Activated CD4-positive, alpha-beta T cell treated with anti-CD3 and anti-CD28 coated beads for 4 hours (primary cell): ENCODE results near the gene GREM2.
A peak's percentile ranks its signal among the peaks of the same experiment; 100 is the strongest.

Experiments used
- DNase-seq, 2 donors: peaks; one replicate each; pipeline ENCODE4 v3.0.0-alpha.2; 2020

GREM2 gene

DNA sequence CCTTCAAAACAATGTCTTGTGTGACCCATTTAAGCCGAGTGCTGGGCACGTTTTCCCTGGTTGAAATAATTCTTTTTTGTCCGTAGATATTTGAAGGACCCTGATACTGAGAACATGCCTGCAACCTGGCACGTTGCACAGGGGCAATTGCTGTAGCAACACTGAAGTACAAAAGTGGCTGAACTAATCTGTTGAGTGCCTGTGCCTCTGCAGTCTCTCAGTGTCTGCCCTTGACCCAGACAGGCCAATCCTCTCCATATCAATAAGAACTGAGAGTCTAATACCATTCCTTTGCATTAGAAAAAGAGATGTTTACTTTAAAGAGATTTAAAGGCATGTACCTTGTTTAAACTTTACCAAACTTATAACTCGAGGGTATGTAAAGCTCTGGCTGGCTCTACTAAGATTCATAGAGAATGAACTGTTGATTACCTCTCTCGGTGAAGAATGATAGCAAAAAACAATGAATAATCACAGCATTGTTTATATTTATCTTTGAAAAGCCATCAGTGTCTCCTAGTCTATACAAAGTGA, 2.4 kb downstream of the GREM2 start:
- DNase-seq = no peak

DNA sequence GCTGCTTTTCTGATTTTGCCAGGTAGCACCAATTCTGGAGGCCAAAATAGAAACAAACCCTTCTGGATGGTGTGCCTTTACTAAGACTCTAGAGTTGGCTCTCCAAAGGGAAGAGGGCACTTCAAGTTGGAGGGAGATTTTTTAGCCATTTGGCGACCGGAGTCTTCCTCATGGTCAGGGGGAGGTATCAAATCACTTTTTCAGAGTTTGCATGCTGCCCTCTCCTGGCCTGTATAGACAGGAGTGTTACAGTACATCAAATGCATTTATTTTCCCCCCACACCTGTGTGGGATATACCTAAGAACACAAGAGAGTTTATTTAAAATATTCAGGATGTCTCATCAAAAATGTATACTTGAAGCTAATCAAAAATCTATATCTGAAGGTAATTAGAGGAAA, 3.2 kb downstream of the GREM2 start:
- DNase-seq = no peak

DNA sequence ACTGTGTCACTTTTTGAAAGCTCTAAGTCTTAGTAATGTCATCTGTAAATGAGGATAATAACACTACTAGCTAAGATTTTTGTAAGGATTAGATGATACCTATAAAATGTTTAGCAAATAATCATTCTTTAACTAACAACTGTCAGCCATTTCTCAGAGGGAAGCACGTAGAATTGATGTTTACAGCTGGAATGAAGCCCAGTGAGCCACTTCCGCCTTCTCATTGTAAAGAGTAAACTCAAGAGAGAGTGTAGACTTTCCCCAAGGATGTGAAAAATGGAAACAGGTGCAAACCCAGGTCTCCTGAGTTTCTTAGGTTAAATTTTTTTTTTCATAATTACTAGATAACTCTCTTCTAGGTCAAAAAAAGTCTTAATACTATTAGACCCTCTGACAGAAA, 4.9 kb downstream of the GREM2 start:
- no peak for DNase-seq

DNA sequence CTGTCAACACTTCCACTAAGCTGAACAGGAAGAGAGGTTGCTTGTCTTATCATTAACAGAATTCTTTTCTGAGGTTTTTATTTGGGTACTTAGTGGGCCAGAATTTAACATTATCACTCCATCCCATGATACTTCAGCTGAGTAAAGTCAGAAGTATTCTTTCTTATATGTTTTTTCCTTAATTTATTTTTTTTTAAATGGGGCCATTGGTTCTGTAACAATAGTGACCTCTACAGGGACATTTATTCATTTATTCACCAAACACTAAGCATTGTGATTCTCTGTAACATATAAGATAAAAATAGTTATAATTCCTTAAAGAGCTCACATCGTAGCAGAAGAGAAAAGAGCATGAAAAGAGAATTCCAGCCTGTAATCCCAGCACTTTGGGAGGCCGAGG, 9.8 kb downstream of the GREM2 start:
- DNase-seq = no peak

DNA sequence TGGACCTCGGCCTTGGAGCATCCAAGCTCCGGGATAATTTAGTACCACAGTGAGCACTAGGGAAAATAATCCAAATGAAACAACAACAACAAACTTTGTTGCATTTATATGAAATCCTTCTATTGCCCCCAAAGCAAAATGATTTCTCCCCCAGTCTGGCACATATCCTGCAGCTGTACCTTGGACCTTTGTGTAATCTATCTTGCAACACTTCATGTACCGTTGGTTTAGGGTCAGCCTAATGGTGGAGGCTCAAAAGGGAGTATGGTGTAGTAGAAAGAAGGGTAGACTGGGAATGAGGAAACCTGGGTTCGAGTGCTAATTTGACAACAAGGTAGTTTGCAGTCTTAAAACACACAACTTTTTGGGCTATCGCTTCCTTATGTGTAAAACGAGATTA, 12.1 kb downstream of the GREM2 start:
- no peak for DNase-seq

DNA sequence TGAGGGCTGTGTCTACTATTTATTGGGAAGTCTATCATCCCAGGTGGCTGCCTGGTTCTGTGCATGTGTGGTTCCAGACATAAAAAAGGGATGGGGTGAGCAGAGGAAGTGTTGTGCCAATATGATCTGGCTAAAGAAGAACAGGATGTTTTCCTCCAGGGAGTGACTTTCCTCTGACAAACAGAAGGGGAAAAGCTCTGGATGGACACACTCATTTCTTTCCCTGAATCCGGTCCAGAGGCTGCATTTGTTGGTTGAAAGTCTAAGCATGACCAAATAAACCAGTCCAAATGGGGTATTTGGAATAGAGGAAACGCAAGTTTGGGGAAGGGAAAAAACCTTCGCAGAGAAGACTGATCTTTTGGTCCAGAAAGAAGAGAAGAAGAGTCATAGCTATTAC, 12.7 kb downstream of the GREM2 start:
- DNase-seq = no peak

DNA sequence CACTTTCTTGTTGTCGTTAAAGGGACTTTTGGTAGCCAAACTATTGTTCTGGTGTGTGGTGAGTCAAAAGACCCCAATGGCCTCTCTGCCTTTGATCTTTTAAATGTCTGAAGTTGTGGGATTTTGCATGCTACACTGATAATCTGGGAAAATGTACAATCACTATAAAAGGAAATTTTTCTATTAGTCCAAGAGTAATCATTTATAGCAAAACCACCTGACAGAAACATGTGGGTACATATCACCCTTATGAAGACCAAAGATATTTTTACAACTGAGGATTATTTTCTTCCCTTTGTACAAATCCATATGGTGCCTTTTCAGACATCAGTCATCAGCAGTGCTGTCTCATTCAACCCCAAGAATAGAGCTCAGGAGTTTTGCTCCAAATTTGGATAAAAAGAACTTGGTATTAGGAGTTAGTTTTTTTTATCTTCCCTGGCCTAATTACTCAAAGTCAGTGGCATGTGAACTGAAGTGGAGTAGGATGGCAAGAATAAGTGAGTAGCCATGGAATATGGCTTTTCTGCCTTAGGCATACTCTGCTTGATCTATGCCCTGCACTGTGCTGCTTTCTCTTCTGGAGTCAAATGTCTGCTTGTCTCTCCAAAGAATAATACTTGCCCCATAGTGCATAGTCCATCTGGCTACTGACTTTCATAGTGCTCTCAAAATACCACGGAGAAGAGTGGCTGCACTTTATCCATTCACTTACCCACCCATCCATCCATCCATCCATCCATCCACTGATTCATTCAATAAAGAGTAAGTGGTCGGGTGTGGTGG, 13.5 kb downstream of the GREM2 start:
- DNase-seq = no peak

DNA sequence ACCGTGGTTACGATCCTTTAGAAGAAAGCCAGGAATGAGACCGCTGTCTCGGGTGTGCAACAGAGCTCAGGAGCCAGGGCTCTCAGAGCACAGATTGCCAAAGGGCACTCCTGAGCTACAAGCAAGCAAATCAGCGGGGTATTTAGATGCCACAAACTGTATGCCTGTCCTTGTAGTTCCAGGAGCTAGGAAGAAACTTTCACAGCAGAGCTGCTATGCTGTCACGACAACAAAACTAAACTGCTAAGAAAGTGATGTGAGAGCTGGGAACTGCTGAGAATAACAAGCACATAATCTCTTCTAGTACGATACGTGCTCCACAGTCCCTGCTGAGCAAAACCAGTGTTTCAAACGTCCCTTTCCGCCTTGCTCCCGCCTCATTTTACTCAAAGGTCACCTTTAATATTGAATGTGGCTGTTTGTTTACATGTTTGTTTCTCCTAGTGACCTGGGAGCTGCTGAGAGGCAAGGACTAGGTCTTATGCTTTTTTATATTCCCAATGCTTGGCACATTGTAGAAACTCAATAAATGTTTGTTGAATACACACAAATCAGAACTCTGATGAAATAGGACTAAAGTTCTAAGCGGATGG, 14.7 kb downstream of the GREM2 start:
- no peak for DNase-seq

DNA sequence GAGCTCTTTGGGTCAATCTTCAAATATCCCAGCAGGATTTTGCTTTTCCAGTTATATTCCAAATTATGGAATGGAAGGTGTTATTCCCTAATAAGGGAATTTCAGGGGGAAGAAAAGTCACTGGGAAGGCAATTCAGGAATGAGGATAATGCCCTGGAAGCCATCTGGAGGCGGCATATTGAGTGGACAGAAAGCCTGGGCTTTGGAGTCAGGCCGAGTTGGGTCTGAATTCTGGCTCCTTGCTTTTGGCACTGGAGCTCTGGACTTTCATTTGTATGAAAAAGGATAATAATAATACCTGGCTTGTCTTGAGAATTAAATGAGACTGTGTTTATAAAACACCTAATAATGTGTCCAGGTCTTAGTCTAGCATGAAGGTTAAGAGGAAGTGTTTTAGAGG, 16.5 kb downstream of the GREM2 start:
- DNase-seq = no peak

DNA sequence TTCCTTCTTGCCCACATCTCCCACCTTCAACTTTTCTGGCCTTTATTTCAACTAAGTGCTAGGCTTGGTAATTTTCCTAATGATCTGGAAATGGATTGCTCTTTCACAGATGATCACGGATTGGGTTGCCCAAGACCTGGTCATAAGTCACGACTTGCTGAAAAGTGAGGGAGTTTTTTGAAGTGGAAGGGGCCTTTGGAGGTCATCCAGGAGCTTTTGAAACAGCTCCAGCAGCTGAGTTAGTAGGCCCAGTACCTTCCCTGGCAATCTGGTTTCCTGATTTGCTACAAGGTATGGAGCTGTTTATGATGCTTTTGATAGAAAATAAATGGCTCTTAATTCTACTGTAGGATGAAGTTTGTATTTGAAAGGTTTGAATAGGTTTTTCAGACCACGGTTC, 20.4 kb downstream of the GREM2 start:
- no peak for DNase-seq

DNA sequence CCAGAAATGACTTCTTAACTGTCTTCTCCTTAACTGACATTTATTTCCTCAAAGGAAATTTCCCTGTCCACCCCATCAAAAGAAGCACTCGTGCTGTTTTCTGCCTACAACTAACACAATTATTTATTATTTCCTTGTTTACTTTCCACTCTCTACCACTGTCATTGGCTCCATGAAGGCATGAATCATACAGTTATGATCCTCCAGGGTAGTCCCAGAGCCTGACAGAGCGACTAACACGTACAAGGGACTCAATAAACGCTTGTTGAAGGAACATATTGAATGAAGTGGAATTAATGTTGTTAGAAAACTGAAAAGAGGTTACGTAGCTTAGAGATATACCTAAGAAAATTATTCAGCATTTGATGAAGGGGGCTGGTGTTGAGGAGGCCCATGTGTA, 20.9 kb downstream of the GREM2 start:
- DNase-seq = no peak

DNA sequence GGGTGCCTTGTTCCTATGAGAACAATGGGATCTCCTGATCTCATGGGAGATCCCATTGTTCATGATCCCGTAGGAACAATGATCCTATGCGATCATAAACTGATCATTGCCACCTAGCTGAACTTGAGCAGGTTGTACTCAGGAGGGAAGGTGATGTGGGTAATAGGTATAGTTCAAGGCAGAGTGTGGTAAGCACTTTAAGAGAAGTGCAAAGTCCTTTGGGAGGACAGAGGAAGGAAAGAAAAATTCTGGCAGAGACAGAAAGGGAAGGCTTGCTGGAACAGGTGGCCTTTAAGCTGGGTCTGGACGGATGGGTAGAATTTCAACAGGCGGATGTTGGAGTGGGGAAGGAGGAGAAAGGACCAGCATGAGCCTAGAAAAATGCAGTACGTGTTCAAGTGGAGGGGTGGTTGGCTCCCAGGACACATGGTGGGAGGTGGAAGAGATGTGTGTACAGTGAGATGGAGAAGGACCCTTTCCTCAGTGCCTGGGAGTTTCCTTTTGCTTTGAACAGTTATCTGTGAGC, 22.3 kb downstream of the GREM2 start:
- no peak for DNase-seq

DNA sequence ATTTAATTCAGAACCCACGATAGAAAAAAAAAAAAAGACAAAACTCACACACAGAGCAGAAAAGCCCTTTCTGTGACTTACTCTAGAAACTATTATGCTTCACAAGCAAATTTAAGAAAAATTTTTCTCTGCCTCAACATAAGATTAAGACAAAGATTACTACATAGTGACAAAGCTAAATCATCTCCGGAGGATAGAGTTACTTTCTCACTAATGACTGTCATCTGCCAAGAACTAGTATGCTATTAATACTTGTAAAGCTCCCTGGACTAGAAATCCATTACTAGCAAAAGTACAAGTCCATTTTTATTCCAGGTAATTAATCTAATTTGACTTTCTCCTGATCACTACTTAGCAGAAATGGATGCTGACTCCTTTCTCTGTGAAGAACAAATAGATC, 25.9 kb downstream of the GREM2 start:
- DNase-seq = no peak

DNA sequence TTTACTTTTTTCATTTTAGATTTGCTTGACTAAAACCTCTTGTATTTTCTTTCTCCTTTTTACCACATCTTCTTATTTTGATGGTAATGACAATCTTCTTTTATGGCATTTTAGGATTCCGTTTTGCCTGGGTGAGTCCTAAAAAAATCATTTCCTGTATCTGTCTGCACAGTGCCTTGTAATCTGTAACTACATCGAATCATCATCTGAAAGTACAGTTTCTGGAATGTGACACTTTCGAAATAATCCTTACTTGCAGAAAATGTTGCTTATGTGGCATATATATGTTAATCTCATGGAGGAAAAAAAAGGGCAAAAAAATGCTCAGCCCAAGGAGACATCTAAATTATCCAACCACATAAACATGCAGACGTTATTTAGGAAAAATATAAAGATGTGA, 29.0 kb downstream of the GREM2 start:
- no peak for DNase-seq

DNA sequence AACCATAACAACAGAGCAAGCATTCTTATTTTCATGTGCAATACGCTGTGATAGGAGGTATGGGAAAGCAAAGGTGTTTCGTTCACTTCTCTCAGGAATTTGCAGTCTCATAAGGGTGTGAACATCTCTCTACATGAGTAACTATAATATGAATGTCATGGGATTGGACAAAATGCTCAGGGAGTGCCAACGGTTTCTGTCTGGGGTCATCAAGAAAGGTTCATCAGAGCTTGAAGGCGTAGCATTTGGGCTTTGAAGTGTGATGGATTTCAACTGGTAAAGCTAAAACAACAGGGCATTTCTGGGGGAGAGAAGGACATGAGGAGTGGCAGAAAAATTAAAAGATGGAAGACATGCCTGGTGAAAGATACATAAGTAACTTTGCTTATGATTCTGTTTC, 32.4 kb downstream of the GREM2 start:
- no peak for DNase-seq

DNA sequence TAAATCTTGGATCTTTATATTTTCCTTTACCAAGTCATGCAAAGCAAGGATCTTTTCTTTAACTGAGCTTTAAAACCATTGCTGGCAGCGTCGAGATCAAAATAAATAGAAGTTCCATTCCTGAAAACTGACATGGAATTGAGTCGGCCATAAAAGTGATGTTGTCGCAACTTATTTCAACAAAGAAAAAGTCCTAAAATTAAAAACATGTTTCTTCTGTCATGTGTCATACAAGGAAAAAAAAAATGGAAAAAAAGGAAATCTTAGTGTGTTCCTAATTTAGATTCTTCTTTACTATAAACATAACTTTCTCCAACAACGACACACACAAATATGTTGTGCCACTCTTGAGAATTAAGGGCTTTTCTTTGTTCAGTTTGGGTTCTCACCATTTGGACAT, 34.9 kb downstream of the GREM2 start:
- no peak for DNase-seq

DNA sequence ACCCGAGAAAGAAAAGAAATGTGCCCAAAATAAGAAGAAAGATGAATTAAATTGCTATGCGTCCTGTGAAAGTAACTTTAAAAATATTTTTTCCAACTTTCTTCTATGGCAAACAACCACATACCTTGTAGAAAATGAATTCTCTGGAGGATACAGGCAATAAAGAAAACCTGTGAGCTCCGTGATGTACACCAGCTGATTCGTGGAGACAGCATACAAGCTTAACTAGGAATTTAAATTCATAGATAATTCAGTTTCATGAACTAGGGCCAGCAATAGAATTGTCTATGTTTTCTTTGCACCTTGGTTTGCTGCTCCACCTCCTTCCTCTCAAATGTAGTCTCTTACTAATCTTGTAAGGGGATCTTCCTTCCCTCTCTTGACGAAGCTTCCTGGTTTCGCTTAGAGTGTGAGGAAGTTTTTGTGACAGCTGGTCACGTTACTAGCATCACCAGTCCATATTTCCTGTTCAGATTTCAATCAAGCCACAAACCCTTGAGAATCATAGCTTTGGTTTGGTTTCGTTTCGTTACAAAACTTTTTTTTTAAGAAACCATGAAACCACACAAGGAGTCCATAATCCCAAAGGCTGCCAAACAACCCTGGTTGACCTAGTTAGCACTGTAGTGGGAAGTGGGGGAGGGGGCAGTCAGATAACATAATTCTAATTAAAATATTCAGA, 35.8 kb downstream of the GREM2 start:
- DNase-seq = peak; percentile 3 to 20

DNA sequence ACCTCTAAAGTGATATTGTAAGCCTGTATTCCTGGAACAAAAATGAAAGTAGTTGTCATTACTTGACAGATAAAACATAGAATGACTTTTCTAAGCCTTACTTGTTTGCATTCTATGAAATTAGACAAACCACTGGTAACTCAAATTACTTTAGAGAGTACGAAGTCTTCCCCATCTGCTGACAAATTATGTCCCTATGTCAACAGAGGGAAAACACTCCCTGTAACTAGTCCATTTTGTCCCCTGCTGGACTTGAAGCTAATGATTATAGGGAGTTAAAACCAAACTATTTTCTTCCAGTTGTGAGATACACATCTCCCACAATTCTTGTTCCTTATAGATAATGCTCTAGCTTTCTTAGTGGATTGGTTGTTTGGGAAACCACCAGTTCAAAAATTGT, 39.6 kb downstream of the GREM2 start:
- no peak for DNase-seq

DNA sequence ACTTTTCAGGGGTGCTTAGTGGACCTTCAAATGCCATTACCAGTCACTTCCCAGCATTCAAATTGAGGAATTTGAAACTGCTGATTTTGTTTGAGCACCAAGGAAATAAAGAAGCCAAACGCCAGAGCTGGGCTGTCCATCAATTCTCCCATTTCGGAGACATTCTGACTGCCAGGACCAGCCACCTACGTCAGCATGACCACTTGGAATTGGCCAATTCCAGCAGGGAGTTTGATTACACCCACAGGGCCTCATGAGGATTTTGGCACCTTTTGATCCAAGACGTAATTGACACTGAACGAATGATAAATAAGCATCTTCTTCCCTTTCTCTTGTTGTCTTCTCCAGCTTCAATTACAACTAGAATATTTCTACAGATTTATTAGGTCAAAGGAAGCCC, 40.2 kb downstream of the GREM2 start:
- DNase-seq = no peak

DNA sequence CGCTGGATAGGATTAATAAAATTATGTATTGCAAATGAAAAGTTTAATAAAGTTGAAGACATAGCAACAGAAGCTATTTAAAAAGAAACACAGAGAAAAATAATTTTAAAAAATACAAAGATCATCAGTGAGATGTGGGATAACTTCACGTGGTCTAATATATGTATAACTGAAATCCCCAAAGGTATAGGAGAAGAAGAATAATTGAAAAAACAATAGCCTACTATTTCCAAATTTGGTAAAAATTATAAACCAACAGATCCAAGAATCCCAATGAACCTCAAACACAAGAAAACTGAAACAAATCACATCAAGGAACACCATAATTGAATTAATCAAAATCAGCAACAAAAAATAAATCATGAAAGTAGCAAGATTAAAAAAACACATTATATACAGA, 44.9 kb downstream of the GREM2 start:
- DNase-seq = no peak

DNA sequence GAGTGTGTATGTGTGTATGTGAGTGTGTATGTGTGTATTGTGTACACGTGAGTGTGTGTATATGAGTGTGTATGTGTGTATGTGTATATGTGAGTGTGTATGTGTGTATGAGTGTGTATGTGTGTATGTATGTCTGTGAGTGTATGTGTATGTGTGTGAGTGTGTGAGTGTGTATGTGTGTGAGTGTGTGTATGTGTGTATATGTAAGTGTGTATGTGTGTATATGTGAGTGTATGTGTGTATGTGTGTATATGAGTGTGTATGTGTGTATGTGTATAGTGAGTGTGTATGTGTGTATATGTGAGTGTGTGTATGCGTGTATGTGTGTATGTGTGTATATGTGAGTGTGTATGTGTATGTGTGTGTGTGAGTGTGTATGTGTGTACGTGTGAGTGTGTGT, 49.2 kb downstream of the GREM2 start:
- no peak for DNase-seq

DNA sequence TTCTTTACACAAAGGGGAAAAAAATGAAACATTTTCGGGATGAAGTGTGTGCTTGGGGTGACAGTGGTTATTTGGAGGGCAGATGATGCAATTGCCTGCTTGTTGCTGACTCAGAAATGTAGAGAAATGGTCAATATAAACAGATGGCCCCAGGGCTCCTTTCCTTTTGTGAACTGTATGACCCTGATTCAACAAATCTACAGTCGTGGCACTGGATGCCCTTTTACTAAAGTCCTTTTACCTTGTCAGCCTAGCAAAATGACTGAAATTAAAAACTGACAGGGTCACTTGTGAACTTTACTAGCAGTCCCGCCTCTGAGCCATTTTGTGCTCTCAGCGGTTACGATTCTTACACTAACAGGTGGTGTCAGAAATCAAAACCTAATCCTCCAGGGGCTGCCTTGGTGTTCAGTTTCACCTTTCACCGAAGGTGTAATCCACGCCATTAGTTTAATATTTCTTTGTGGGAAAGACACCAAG, 49.8 kb downstream of the GREM2 start:
- DNase-seq = no peak

DNA sequence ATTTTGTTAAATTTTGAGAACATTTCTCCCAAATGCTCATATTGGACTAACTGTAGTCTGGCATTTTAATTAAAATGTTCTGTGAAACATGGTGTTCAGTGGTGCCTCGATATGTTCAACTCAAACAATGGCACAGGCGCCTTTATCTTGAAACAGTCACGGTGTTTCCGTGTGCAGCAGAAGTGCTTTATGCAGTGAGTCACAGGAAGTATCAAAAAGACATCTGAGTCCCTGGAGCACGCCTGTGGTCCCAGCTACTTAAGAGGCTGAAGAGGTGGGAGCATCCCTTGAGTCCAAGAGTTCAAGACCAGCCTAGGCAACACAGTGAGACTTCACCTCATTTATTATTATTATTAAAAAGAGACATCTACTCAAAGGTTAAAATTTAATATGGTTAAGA, 52.2 kb downstream of the GREM2 start:
- no peak for DNase-seq

DNA sequence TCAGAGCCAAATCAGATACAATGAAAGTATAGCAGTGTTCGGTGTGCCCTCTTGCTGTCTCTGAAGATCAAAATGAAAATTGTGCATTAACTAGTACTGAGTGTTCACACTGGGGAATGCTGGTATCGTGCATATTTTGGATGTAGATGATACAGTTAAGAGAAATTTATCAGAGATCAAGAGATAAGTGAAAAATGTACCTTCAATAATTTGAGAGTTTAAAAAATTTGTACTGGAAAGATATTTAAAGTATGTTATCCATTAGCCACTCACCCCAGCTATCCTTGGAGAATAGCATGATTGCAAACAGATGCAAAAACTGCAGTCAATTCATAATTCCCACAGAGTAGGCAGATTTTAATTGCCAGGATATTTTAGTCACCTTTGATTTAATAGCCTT, 56.4 kb downstream of the GREM2 start:
- DNase-seq = no peak
